ENCODE data around the gene XYLT1. TPM values are rescaled to one million over a fixed set of nuclear protein-coding genes. Genes with fewer than 3 reads are reported as not detected.

The XYLT1 gene
- total RNA-seq, 1 experiment from 2014 or later, result 1.7 TPM

DNA sequence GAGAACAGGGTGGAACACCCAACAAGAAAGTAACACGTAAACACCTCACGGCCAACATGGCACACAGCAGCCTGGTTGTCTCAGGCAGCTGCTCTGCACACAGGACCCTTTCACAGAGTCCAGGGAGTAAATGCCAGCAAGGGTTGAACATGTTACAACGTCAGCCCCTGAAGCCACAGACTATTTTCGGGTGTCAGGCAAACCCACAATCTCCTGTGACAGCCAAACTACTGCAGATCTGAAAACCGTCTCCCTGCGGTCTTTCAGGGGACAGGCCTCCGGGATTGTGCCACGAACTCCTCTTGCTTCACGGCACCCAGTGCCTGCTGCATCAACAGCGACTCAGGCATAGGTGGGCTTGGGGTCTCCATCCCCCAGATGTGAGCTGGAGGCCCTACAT, 127.7 kb downstream of the XYLT1 start:
- DNase-seq, result no peak
- Histone ChIP-seq H4K20me1 (ENCODE audit: insufficient read depth) (no peaks in the 10 kb centered on the region), H3K9me2 (ENCODE audit: insufficient read depth) (no peaks in the 10 kb centered on the region), H3K27ac (no peak overlapping the region), H3K27me3 (ENCODE audit: insufficient read depth, low read depth) (peaks cover 38% of the 10 kb centered on the region; the same call in 1 of the 2 replicates), H3K36me3 (ENCODE audit: low read depth) (no peaks in the 10 kb centered on the region), H3F3A (ENCODE audit: insufficient read depth, low read depth) (no peaks in the 10 kb centered on the region), H3K9me3 (ENCODE audit: insufficient read depth, low read depth) (no peaks in the 10 kb centered on the region), H3K79me2 (ENCODE audit: low read depth) (no peaks in the 10 kb centered on the region), H3K4me2 (no peak overlapping the region), H2AFZ (no peak overlapping the region), H3K4me1 (replicated peaks; ENCODE audit: insufficient read depth) (no peaks in the 10 kb centered on the region), H3K4me3 (no peak overlapping the region)
- ChIA-PET CTCF (no interaction called here), POLR2A (ENCODE audit: unreplicated experiment) (no interaction called here)
- no TSS peak for BruUV-seq (replicated peaks)
- TF ChIP-seq CTCF (conservative IDR thresholded peaks at IDR 0.05), result no peak
- TF ChIP-seq EZH2 (IDR thresholded peaks at IDR 0.05; ENCODE audit: low read depth), result no peak
- intact Hi-C loops (cut with micrococcal nuclease; ENCODE audit: unreplicated experiment), result no loop called here

GRCh38 chr16:17342031-17342430, 128.7 kb downstream of the XYLT1 start:
- Histone ChIP-seq H4K20me1 (ENCODE audit: insufficient read depth) (no peaks in the 10 kb centered on the region), H3K36me3 (ENCODE audit: low read depth) (no peaks in the 10 kb centered on the region), H3K4me1 (replicated peaks; ENCODE audit: insufficient read depth) (no peaks in the 10 kb centered on the region), H3K4me3 (no peak overlapping the region), H3K9me2 (ENCODE audit: insufficient read depth) (no peaks in the 10 kb centered on the region), H3K27me3 (ENCODE audit: insufficient read depth, low read depth) (peaks cover 41% of the 10 kb centered on the region; the same call in 1 of the 2 replicates), H3K4me2 (no peak overlapping the region), H3K9me3 (ENCODE audit: insufficient read depth, low read depth) (no peaks in the 10 kb centered on the region), H3K79me2 (ENCODE audit: low read depth) (no peaks in the 10 kb centered on the region), H3F3A (ENCODE audit: insufficient read depth, low read depth) (no peaks in the 10 kb centered on the region), H3K27ac (no peak overlapping the region), H2AFZ (no peak overlapping the region)
- BruUV-seq (replicated peaks), result no TSS peak
- POLR2A ChIA-PET (ENCODE audit: unreplicated experiment), result no interaction called here
- no peak for TF ChIP-seq CTCF (conservative IDR thresholded peaks at IDR 0.05)
- TF ChIP-seq EZH2 (IDR thresholded peaks at IDR 0.05; ENCODE audit: low read depth), result no peak
- CTCF ChIA-PET, result no interaction called here
- intact Hi-C loops (cut with micrococcal nuclease; ENCODE audit: unreplicated experiment), result no loop called here
- no peak for DNase-seq

DNA sequence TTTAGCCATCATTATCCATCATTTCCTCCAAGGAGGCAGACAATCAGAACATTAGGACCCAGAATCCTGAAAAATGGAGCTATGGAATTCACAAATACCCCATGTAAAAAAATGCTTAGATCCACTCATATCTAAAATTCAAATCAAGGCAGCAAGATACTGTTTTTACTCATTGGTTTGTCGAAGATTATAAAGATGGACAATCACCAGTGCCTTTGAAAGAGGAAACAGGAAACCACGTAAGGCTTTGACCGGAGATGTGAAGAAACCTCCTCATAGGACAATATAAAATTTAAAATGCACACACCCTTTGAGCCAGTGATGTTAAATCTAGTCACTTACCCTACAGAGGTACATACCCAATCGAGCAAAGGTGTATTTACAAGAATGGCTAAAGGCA, 130.0 kb downstream of the XYLT1 start:
- Histone ChIP-seq H3K4me1 (replicated peaks; ENCODE audit: insufficient read depth) (no peaks in the 10 kb centered on the region), H3K9me3 (ENCODE audit: insufficient read depth, low read depth) (no peaks in the 10 kb centered on the region), H3K4me3 (no peak overlapping the region), H4K20me1 (ENCODE audit: insufficient read depth) (no peaks in the 10 kb centered on the region), H2AFZ (no peak overlapping the region), H3K79me2 (ENCODE audit: low read depth) (no peaks in the 10 kb centered on the region), H3F3A (ENCODE audit: insufficient read depth, low read depth) (no peaks in the 10 kb centered on the region), H3K27me3 (ENCODE audit: insufficient read depth, low read depth) (peaks cover 44% of the 10 kb centered on the region), H3K4me2 (no peak overlapping the region), H3K36me3 (ENCODE audit: low read depth) (no peaks in the 10 kb centered on the region), H3K27ac (no peak overlapping the region), H3K9me2 (ENCODE audit: insufficient read depth) (no peaks in the 10 kb centered on the region)
- TF ChIP-seq EZH2 (IDR thresholded peaks at IDR 0.05; ENCODE audit: low read depth), result no peak
- no peak for TF ChIP-seq CTCF (conservative IDR thresholded peaks at IDR 0.05)
- intact Hi-C loops (cut with micrococcal nuclease; ENCODE audit: unreplicated experiment), result no loop called here
- no peak for DNase-seq
- CTCF ChIA-PET, result no interaction called here
- BruUV-seq (replicated peaks), result no TSS peak
- POLR2A ChIA-PET (ENCODE audit: unreplicated experiment), result no interaction called here

Measured in PC-9 (cell line).